ENCODE results near the gene ZSCAN29. TPM values are rescaled to one million over a fixed set of nuclear protein-coding genes. Genes with fewer than 3 reads are reported as not detected.

ZSCAN29 gene
- 17.1 TPM for polyA plus RNA-seq (2012; ENCODE audit: insufficient read depth, insufficient read length, low read depth)

DNA sequence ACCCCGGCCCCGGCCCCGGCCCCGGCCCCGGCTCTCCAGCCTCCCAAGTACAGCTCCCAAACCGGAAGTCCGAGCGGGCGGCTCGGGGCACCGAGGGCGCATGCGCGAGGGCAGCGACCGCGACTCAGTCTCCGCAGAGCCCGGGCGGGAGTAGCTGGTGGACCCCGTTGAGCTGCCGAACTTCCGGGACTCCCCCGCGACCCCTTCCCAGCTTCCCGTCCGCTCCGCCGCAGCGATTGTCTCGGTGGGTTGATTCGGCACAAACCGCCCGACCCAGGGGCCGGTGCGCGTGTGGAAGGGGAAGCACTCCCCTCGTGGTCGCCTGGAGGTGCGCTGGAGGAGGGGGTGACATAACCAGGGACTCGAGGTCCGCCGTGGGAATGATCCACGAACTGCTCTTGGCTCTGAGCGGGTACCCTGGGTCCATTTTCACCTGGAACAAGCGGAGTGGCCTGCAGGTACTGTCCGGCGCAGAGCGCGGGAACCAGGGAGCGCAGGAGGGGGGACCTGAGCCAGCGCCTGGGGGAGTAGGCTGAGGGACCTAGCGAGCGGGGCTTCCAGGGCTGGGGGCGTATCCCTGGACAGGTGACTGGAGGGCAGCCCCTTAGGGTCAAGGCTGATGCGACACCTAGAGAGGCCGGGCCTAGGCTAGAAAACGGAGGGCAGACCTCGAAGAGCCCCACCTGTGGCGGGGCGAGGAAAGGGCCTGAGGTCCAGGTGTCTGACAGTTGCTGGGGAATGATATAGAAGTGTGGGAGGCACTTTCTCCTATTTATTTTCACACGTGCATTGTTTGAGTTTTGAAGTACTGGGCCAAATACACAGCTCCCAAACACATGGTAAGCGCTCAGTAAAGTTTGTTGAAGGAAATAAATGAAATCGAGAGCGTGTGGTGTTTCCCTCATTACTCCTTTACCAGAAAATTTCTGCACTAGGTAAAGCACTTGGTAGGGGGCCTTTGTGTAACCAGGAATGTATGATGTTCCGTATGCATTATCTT is at the start of gene ZSCAN29, which contains the start of gene TUBGCP4:
ZSCAN29 (minus strand) TSS at position 69 of the 1,000 bp plus-strand sequence. CDS start 1,130 bp downstream, outside the sequence.
TUBGCP4 (plus strand) TSS at position 127 of the 1,000 bp plus-strand sequence; CDS start at position 381, 254 bp downstream.
- H3K4me1 ChIP-seq, result 0 out of 2 replicates have a peak, but pooled peaks cover 2% of the 10 kb centered on the region
- peak; percentile 92 for DNase-seq
- TF ChIP-seq CTCF (IDR thresholded peaks at IDR 0.05; ENCODE audit: low read depth, low read length), result peak; percentile 43
- no peaks in the 10 kb centered on the region for H3K9me3 ChIP-seq
- peak within 1 kb of the TSS; percentile 96 for H3K4me3 ChIP-seq (ENCODE audit: low read depth, low read length)
- H3K27me3 ChIP-seq, result no peaks in the 10 kb centered on the region
- H3K36me3 ChIP-seq, result peaks cover 25% of the 10 kb centered on the region

GRCh38 chr15:43420435-43420834 is 49.6 kb upstream of the ZSCAN29 start:
- H3K27me3 ChIP-seq, result no peaks in the 10 kb centered on the region
- DNase-seq, result peak; percentile 22
- TF ChIP-seq CTCF (IDR thresholded peaks at IDR 0.05; ENCODE audit: low read depth, low read length), result no peak
- H3K4me1 ChIP-seq, result no peaks in the 10 kb centered on the region
- H3K4me3 ChIP-seq (ENCODE audit: low read depth, low read length), result no peak overlapping the region
- H3K9me3 ChIP-seq, result no peaks in the 10 kb centered on the region
- peaks cover 69% of the 10 kb centered on the region for H3K36me3 ChIP-seq

- no peak for DNase-seq
- H3K27me3 ChIP-seq, result no peaks in the 10 kb centered on the region
- no peaks in the 10 kb centered on the region for H3K9me3 ChIP-seq
- H3K4me1 ChIP-seq, result no peaks in the 10 kb centered on the region; the same call in 1 of the 2 replicates
- H3K4me3 ChIP-seq (ENCODE audit: low read depth, low read length), result no peak overlapping the region
- TF ChIP-seq CTCF (IDR thresholded peaks at IDR 0.05; ENCODE audit: low read depth, low read length), result no peak
- H3K36me3 ChIP-seq, result peaks cover 82% of the 10 kb centered on the region
Measured at GRCh38 chr15:43414196-43414595, 43.4 kb upstream of the ZSCAN29 start.

DNA sequence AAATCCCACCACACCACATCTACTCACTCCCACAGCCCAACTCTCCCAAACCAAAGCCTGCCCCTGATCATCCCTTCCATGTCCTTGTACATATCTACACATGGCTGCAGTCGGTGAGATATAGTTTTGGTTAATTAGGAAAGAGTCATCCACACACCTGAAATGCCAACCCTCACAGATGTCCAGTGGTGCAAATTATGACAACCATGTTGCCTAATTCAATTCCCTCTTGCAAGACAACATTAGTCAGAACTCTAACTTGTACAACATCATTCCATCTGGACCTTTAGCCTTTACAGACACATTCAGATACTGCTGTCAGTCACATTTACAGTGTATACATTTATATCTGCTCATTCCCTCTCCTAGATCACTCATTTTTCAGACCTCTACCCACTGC is 41.3 kb upstream of the ZSCAN29 start:
- Histone ChIP-seq H3K9me3 (no peaks in the 10 kb centered on the region), H3K36me3 (peaks cover 90% of the 10 kb centered on the region), H3K4me1 (peaks cover 6% of the 10 kb centered on the region), H3K27me3 (no peaks in the 10 kb centered on the region), H3K4me3 (ENCODE audit: low read depth, low read length) (no peak overlapping the region)
- DNase-seq, result no peak
- no peak for TF ChIP-seq CTCF (IDR thresholded peaks at IDR 0.05; ENCODE audit: low read depth, low read length)

GRCh38 chr15:43410572-43411214 is 39.9 kb upstream of the ZSCAN29 start:
- H3K4me1 ChIP-seq, result peaks cover 12% of the 10 kb centered on the region
- no peak for DNase-seq
- TF ChIP-seq CTCF (IDR thresholded peaks at IDR 0.05; ENCODE audit: low read depth, low read length), result no peak
- H3K36me3 ChIP-seq, result peaks cover 82% of the 10 kb centered on the region
- H3K4me3 ChIP-seq (ENCODE audit: low read depth, low read length), result no peak overlapping the region
- H3K27me3 ChIP-seq, result no peaks in the 10 kb centered on the region
- no peaks in the 10 kb centered on the region for H3K9me3 ChIP-seq
